ENCODE results near the gene SESN1.

Gene SESN1

GRCh38 chr6:108944707-108945680 is 149.7 kb downstream of the SESN1 start:
- in situ Hi-C loops (cut with HindIII; ENCODE audit: low sequenced_read_pairs), result no loop called here

GRCh38 chr6:108944071-108944470 is 150.6 kb downstream of the SESN1 start:
- in situ Hi-C loops (cut with HindIII; ENCODE audit: low sequenced_read_pairs), result no loop called here

- in situ Hi-C loops (cut with HindIII; ENCODE audit: low sequenced_read_pairs), result no loop called here
Measured at GRCh38 chr6:108942556-108943492, 151.8 kb downstream of the SESN1 start.

- in situ Hi-C loops (cut with HindIII; ENCODE audit: low sequenced_read_pairs), result no loop called here
Measured at GRCh38 chr6:108941859-108942258, 152.8 kb downstream of the SESN1 start.

- in situ Hi-C loops (cut with HindIII; ENCODE audit: low sequenced_read_pairs), result no loop called here
Measured at GRCh38 chr6:108941281-108941680, 153.4 kb downstream of the SESN1 start.

GRCh38 chr6:108940741-108941140 is 153.9 kb downstream of the SESN1 start:
- in situ Hi-C loops (cut with HindIII; ENCODE audit: low sequenced_read_pairs), result no loop called here

GRCh38 chr6:108937170-108937569 is 157.5 kb downstream of the SESN1 start:
- in situ Hi-C loops (cut with HindIII; ENCODE audit: low sequenced_read_pairs), result no loop called here
